Activated T-helper 2 cell treated with anti-CD3 and anti-CD28 coated beads, Interferon-gamma antibody, Interleukin-2, Interleukin-4, amounts not matched to agents 10 μg/mL and 5 μg/mL and 100 μg/mL, durations not matched to agents 14 hours and 24 hours and 36 hours (primary cell): Measurements from ENCODE around the gene EHD4. TPM values are rescaled to one million over a fixed set of nuclear protein-coding genes. Genes with fewer than 3 reads are reported as not detected.

ENCODE experiments used
- DNase-seq: peaks from one replicate; pipeline ENCODE4 v3.0.0; 2021; ENCODE audit warnings: low spot score
- H3K27ac Mint-ChIP-seq: one replicate; pipeline ENCODE4 v1.8.0; 2021; ENCODE audit warnings: mixed read lengths
- H3K27me3 Mint-ChIP-seq: one replicate; pipeline ENCODE4 v1.8.0; 2021; ENCODE audit warnings: low read depth, mixed read lengths
- H3K36me3 Mint-ChIP-seq: one replicate; pipeline ENCODE4 v1.8.0; 2021; ENCODE audit warnings: low read depth, mixed read lengths
- H3K4me1 Mint-ChIP-seq: one replicate; pipeline ENCODE4 v1.8.0; 2021; ENCODE audit warnings: low read depth, mixed read lengths
- H3K4me3 Mint-ChIP-seq: one replicate; pipeline ENCODE4 v1.8.0; 2021; ENCODE audit warnings: low read depth, mild to moderate bottlenecking, moderate library complexity, mixed read lengths
- H3K9me3 Mint-ChIP-seq: one replicate; pipeline ENCODE4 v1.8.0; 2021; ENCODE audit warnings: mixed read lengths
- intact Hi-C: fragments of 100-400 bp; cut with micrococcal nuclease; formaldehyde crosslinking; loops from one replicate; pipeline ENCODE4 v1.15.1; 2023
- total RNA-seq: library from RNA; stranded (reverse); gene quantifications from 2 replicates; pipeline ENCODE4 v1.2.3, GENCODE V29; 2022

Gene EHD4
- total RNA-seq, 1 donor from 2014 or later = 22.3 TPM

GRCh38 chr15:42007386-42007785, 35.0 kb upstream of the EHD4 start:
- no peaks in the 10 kb centered on the region for H3K27me3 Mint-ChIP-seq
- DNase-seq = no peak
- H3K36me3 Mint-ChIP-seq = no peaks in the 10 kb centered on the region
- H3K27ac Mint-ChIP-seq = no peak overlapping the region
- H3K4me1 Mint-ChIP-seq = peaks cover 18% of the 10 kb centered on the region
- no peaks in the 10 kb centered on the region for H3K9me3 Mint-ChIP-seq
- no peak overlapping the region for H3K4me3 Mint-ChIP-seq
- intact Hi-C loops = no loop called here

- no peaks in the 10 kb centered on the region for H3K36me3 Mint-ChIP-seq
These were observed 30.0 kb upstream of the EHD4 start for GRCh38 chr15:42002333-42002732.

GRCh38 chr15:42001236-42001635, 28.9 kb upstream of the EHD4 start:
- H3K27ac Mint-ChIP-seq = no peak overlapping the region
- intact Hi-C loops = no loop called here
- H3K4me3 Mint-ChIP-seq = no peak overlapping the region
- H3K9me3 Mint-ChIP-seq = no peaks in the 10 kb centered on the region
- H3K4me1 Mint-ChIP-seq = no peaks in the 10 kb centered on the region
- H3K27me3 Mint-ChIP-seq = no peaks in the 10 kb centered on the region
- no peaks in the 10 kb centered on the region for H3K36me3 Mint-ChIP-seq
- DNase-seq = no peak

More at GRCh38 chr15:42002333-42002732, 30.0 kb upstream of the EHD4 start:
- H3K4me3 Mint-ChIP-seq = no peak overlapping the region
- H3K9me3 Mint-ChIP-seq = no peaks in the 10 kb centered on the region
- no peaks in the 10 kb centered on the region for H3K27me3 Mint-ChIP-seq
- no peak for DNase-seq
- H3K27ac Mint-ChIP-seq = no peak overlapping the region
- peaks cover 4% of the 10 kb centered on the region for H3K4me1 Mint-ChIP-seq
- intact Hi-C loops = no loop called here

GRCh38 chr15:41999290-42000285, 27.2 kb upstream of the EHD4 start:
- Mint-ChIP-seq H3K4me1 (no peaks in the 10 kb centered on the region), H3K4me3 (no peak overlapping the region), H3K9me3 (no peaks in the 10 kb centered on the region), H3K27ac (no peak overlapping the region), H3K36me3 (no peaks in the 10 kb centered on the region), H3K27me3 (no peaks in the 10 kb centered on the region)
- DNase-seq = no peak
- intact Hi-C loops = no loop called here

GRCh38 chr15:41997845-41998244, 25.5 kb upstream of the EHD4 start:
- no peaks in the 10 kb centered on the region for H3K9me3 Mint-ChIP-seq
- H3K4me3 Mint-ChIP-seq = no peak overlapping the region
- no peak overlapping the region for H3K27ac Mint-ChIP-seq
- DNase-seq = no peak
- H3K36me3 Mint-ChIP-seq = no peaks in the 10 kb centered on the region
- intact Hi-C loops = no loop called here
- no peaks in the 10 kb centered on the region for H3K27me3 Mint-ChIP-seq
- no peaks in the 10 kb centered on the region for H3K4me1 Mint-ChIP-seq

GRCh38 chr15:41996921-41997592, 24.7 kb upstream of the EHD4 start:
- DNase-seq = no peak
- H3K27me3 Mint-ChIP-seq = no peaks in the 10 kb centered on the region
- no peak overlapping the region for H3K27ac Mint-ChIP-seq
- no peaks in the 10 kb centered on the region for H3K36me3 Mint-ChIP-seq
- no peaks in the 10 kb centered on the region for H3K4me1 Mint-ChIP-seq
- no peak overlapping the region for H3K4me3 Mint-ChIP-seq
- no peaks in the 10 kb centered on the region for H3K9me3 Mint-ChIP-seq
- intact Hi-C loops = no loop called here

- DNase-seq = no peak
- intact Hi-C loops = no loop called here
- Mint-ChIP-seq H3K9me3 (no peaks in the 10 kb centered on the region), H3K4me1 (no peaks in the 10 kb centered on the region), H3K4me3 (no peak overlapping the region), H3K27me3 (no peaks in the 10 kb centered on the region), H3K36me3 (no peaks in the 10 kb centered on the region), H3K27ac (no peak overlapping the region)
These were observed 24.0 kb upstream of the EHD4 start for GRCh38 chr15:41996376-41996775.

GRCh38 chr15:41995476-41995855, 23.1 kb upstream of the EHD4 start:
- H3K9me3 Mint-ChIP-seq = no peaks in the 10 kb centered on the region
- intact Hi-C loops = no loop called here
- no peak overlapping the region for H3K4me3 Mint-ChIP-seq
- no peak overlapping the region for H3K27ac Mint-ChIP-seq
- H3K36me3 Mint-ChIP-seq = no peaks in the 10 kb centered on the region
- H3K4me1 Mint-ChIP-seq = no peaks in the 10 kb centered on the region
- no peaks in the 10 kb centered on the region for H3K27me3 Mint-ChIP-seq
- DNase-seq = no peak

- H3K36me3 Mint-ChIP-seq = no peaks in the 10 kb centered on the region
- no peak for DNase-seq
- intact Hi-C loops = no loop called here
- no peak overlapping the region for H3K4me3 Mint-ChIP-seq
- no peak overlapping the region for H3K27ac Mint-ChIP-seq
- H3K27me3 Mint-ChIP-seq = no peaks in the 10 kb centered on the region
- no peaks in the 10 kb centered on the region for H3K9me3 Mint-ChIP-seq
- H3K4me1 Mint-ChIP-seq = no peaks in the 10 kb centered on the region
These were observed 22.6 kb upstream of the EHD4 start for GRCh38 chr15:41994772-41995475.

GRCh38 chr15:41994171-41994650, 21.9 kb upstream of the EHD4 start:
- H3K4me3 Mint-ChIP-seq = no peak overlapping the region
- DNase-seq = no peak
- H3K9me3 Mint-ChIP-seq = no peaks in the 10 kb centered on the region
- no peak overlapping the region for H3K27ac Mint-ChIP-seq
- H3K36me3 Mint-ChIP-seq = no peaks in the 10 kb centered on the region
- no peaks in the 10 kb centered on the region for H3K27me3 Mint-ChIP-seq
- intact Hi-C loops = no loop called here
- H3K4me1 Mint-ChIP-seq = no peaks in the 10 kb centered on the region

- DNase-seq = no peak
- Mint-ChIP-seq H3K4me3 (no peak overlapping the region), H3K27ac (no peak overlapping the region), H3K9me3 (no peaks in the 10 kb centered on the region), H3K4me1 (no peaks in the 10 kb centered on the region), H3K36me3 (no peaks in the 10 kb centered on the region), H3K27me3 (no peaks in the 10 kb centered on the region)
- intact Hi-C loops = no loop called here
These were observed 21.3 kb upstream of the EHD4 start for GRCh38 chr15:41993472-41994170.

- Mint-ChIP-seq H3K4me3 (no peak overlapping the region), H3K27me3 (no peaks in the 10 kb centered on the region), H3K27ac (no peak overlapping the region), H3K4me1 (no peaks in the 10 kb centered on the region), H3K36me3 (no peaks in the 10 kb centered on the region), H3K9me3 (no peaks in the 10 kb centered on the region)
- no peak for DNase-seq
- intact Hi-C loops = no loop called here
These were observed 20.4 kb upstream of the EHD4 start for GRCh38 chr15:41992803-41993190.
